GDM1 (cell line): ENCODE results near the gene PGM2.
A peak's percentile ranks its signal among the peaks of the same experiment; 100 is the strongest.

Experiments
- DNase-seq: peaks from one replicate; lab custom pipeline; 2025; lab: John Stamatoyannopoulos, UW

PGM2 gene

GRCh38 chr4:37864786-37865185, 38.3 kb downstream of the PGM2 start:
- peak; percentile 64 for DNase-seq

GRCh38 chr4:37865450-37865849, 39.0 kb downstream of the PGM2 start:
- DNase-seq, result no peak

- DNase-seq, result no peak
These were observed 40.6 kb downstream of the PGM2 start for GRCh38 chr4:37867102-37867501.

- DNase-seq, result no peak
These were observed 41.8 kb downstream of the PGM2 start for GRCh38 chr4:37868238-37868637.

- DNase-seq, result no peak
These were observed 46.0 kb downstream of the PGM2 start for GRCh38 chr4:37872310-37872988.

- DNase-seq, result no peak
These were observed 46.9 kb downstream of the PGM2 start for GRCh38 chr4:37873386-37873785.

- no peak for DNase-seq
These were observed 49.7 kb downstream of the PGM2 start for GRCh38 chr4:37876156-37876555.

- no peak for DNase-seq
These were observed 52.9 kb downstream of the PGM2 start for GRCh38 chr4:37879365-37879764.

GRCh38 chr4:37881811-37882210, 55.3 kb downstream of the PGM2 start:
- DNase-seq, result no peak

- DNase-seq, result no peak
These were observed 56.3 kb downstream of the PGM2 start for GRCh38 chr4:37882665-37883296.

GRCh38 chr4:37884855-37885487, 58.5 kb downstream of the PGM2 start:
- no peak for DNase-seq

GRCh38 chr4:37885496-37885895, 59.0 kb downstream of the PGM2 start:
- no peak for DNase-seq

- DNase-seq, result no peak
These were observed 63.6 kb downstream of the PGM2 start for GRCh38 chr4:37889849-37890800.

GRCh38 chr4:37890801-37891259, 64.3 kb downstream of the PGM2 start, which contains the start of gene TBC1D1:
Gene TBC1D1, plus strand, starts transcription at chr4:37891084. Its CDS starts 11,012 bp downstream, at chr4:37902096.
- DNase-seq, result peak; percentile 29

- peak; percentile 12 for DNase-seq
These were observed 65.0 kb downstream of the PGM2 start for GRCh38 chr4:37891260-37892159.

- no peak for DNase-seq
These were observed 66.2 kb downstream of the PGM2 start for GRCh38 chr4:37892641-37893040.

GRCh38 chr4:37893164-37893563, 66.7 kb downstream of the PGM2 start:
- no peak for DNase-seq

GRCh38 chr4:37895271-37895670, 68.8 kb downstream of the PGM2 start:
- no peak for DNase-seq

GRCh38 chr4:37896206-37896860, 69.8 kb downstream of the PGM2 start:
- no peak for DNase-seq

GRCh38 chr4:37902212-37902611, 75.7 kb downstream of the PGM2 start:
- DNase-seq, result no peak
